Endothelial cell of umbilical vein (primary cell): ENCODE data around the gene FAM3D. TPM values are rescaled to one million over a fixed set of nuclear protein-coding genes. Genes with fewer than 3 reads are reported as not detected.
"Not testable (repeated sequence)": the region's sequence is repeated elsewhere in the genome, so short reads cannot be mapped to it uniquely, and the experiment has no call there.

Experiments
- BruUV-seq: library from RNA; stranded (reverse); fragments of 400-500 nt; replicated peaks from 2 replicates; lab custom pipeline; 2021; lab: Mats Ljungman, UMichigan
- CTCF ChIA-PET: fragments of 300-600, 350-600 bp; sonication (Branson Sonifier 250); formaldehyde crosslinking; loops from one replicate; lab custom pipeline; 2021; ENCODE audit warnings: antibody characterized with exemption, inconsistent platforms; lab: Charles Lee
- POLR2A ChIA-PET: fragments of 300-600, 350-600 bp; sonication (Branson Sonifier 250); formaldehyde crosslinking; loops from one replicate; lab custom pipeline; 2021; ENCODE audit warnings: antibody characterized with exemption, inconsistent platforms; lab: Charles Lee
- DNase-seq: peaks from one replicate; pipeline ENCODE4 v3.0.0-alpha.2; 2011; ENCODE audit warnings: low read depth, low spot score
- FAIRE-seq: peaks from 2 replicates; lab custom pipeline; 2011; peaks lifted over from hg19 to GRCh38; lab: Jason Lieb, UNC
- H2AFZ ChIP-seq: 2 replicates; pipeline ENCODE4 v1.6.0; 2012; ENCODE audit warnings: low read depth, low read length, control low read depth, inconsistent platforms
- H3K27ac ChIP-seq: 2 replicates; pipeline ENCODE4 v1.5.1; 2011; ENCODE audit warnings: low read depth, mild to moderate bottlenecking, control low read depth, low read length, moderate library complexity; ENCODE audit not compliant: insufficient read depth
- H3K27me3 ChIP-seq, 2 experiments: 2 replicates each; pipeline versions ENCODE4 v1.6.0 to v1.6.1; 2011; ENCODE audit warnings: low read length in 2 of 2, mixed read lengths in 1 of 2; ENCODE audit not compliant: control insufficient read depth in 2 of 2, insufficient read depth in 2 of 2
- H3K36me3 ChIP-seq, 2 experiments: 2 replicates in 1 of 2; 3 replicates in 1 of 2; pipeline ENCODE4 v1.5.1; 2011; ENCODE audit warnings: low read length in 2 of 2, mild to moderate bottlenecking in 1 of 2, moderate library complexity in 1 of 2; ENCODE audit not compliant: control insufficient read depth in 2 of 2, insufficient read depth in 2 of 2; ENCODE audit errors: extremely low read depth in 1 of 2
- H3K4me1 ChIP-seq: 3 replicates; pipeline ENCODE4 v1.5.1; 2011; ENCODE audit warnings: mild to moderate bottlenecking, low read length; ENCODE audit not compliant: control insufficient read depth, insufficient read depth; ENCODE audit errors: extremely low read depth
- H3K4me2 ChIP-seq: 2 replicates; pipeline ENCODE4 v1.6.1; 2011; ENCODE audit warnings: low read length, control low read depth, mixed read lengths; ENCODE audit not compliant: insufficient read depth
- H3K4me3 ChIP-seq, 3 experiments: fragments of 200-600 bp in 1 of 3; sonication (generic), shearing (Covaris generic) in 1 of 3; replicated peaks in 1 of 3; 2 replicates each; pipeline ENCODE4 v1.5.1; 2011 to 2016; ENCODE audit warnings: control low read depth in 3 of 3, low read length in 3 of 3, mild to moderate bottlenecking in 2 of 3, inconsistent platforms in 1 of 3, low read depth in 1 of 3, moderate library complexity in 1 of 3; ENCODE audit not compliant: insufficient read depth in 1 of 3
- H3K79me2 ChIP-seq: 2 replicates; pipeline ENCODE4 v1.6.0; 2012; ENCODE audit warnings: low read length, inconsistent platforms; ENCODE audit not compliant: control insufficient read depth, insufficient read depth
- H3K9ac ChIP-seq: replicated peaks from 2 replicates; pipeline ENCODE3; 2011; ENCODE audit warnings: low read length, control low read depth; ENCODE audit not compliant: insufficient read depth; ENCODE audit errors: extremely low read depth
- H3K9me1 ChIP-seq: replicated peaks from 3 replicates; pipeline ENCODE4 v1.6.0; 2011; ENCODE audit warnings: mild to moderate bottlenecking, low read length; ENCODE audit not compliant: control insufficient read depth, insufficient read depth; ENCODE audit errors: extremely low read depth
- H3K9me3 ChIP-seq: replicated peaks from 2 replicates; pipeline ENCODE4 v1.5.1; 2012; ENCODE audit warnings: low read length, inconsistent platforms; ENCODE audit not compliant: control insufficient read depth, insufficient read depth
- H4K20me1 ChIP-seq: replicated peaks from 2 replicates; pipeline ENCODE3; 2011; ENCODE audit warnings: mild to moderate bottlenecking, low read length; ENCODE audit not compliant: control insufficient read depth, insufficient read depth; ENCODE audit errors: extremely low read depth
- EZH2 ChIP-seq: IDR thresholded peaks from 2 replicates; pipeline ENCODE4 v1.6.1; 2012; ENCODE audit warnings: borderline replicate concordance, low read depth, mild to moderate bottlenecking, moderate library complexity, low read length, inconsistent platforms; ENCODE audit not compliant: severe bottlenecking
- FOS ChIP-seq: IDR thresholded peaks from 2 replicates; pipeline ENCODE4 v1.6.1; 2011; ENCODE audit warnings: mild to moderate bottlenecking, low read length, moderate library complexity, borderline replicate concordance; ENCODE audit not compliant: insufficient read depth
- GATA2 ChIP-seq: IDR thresholded peaks from 2 replicates; pipeline ENCODE4 v1.7.0; 2011; ENCODE audit warnings: low read depth, mild to moderate bottlenecking, moderate library complexity, mixed read lengths, low read length; ENCODE audit not compliant: insufficient read length, insufficient read depth
- JUN ChIP-seq: IDR thresholded peaks from 2 replicates; pipeline ENCODE4 v1.6.1; 2011; ENCODE audit warnings: borderline replicate concordance, low read depth; ENCODE audit not compliant: insufficient read length, insufficient read depth
- MYC ChIP-seq: IDR thresholded peaks from one replicate; pipeline ENCODE4 v1.6.1; 2011; ENCODE audit warnings: mild to moderate bottlenecking, low read depth, low read length
- POLR2A ChIP-seq: IDR thresholded peaks from 2 replicates; pipeline ENCODE4 v1.6.1; 2012; ENCODE audit warnings: low read depth, mild to moderate bottlenecking, control low read depth, low read length
- POLR2AphosphoS5 ChIP-seq: IDR thresholded peaks from 2 replicates; pipeline ENCODE4 v1.6.1; 2012; ENCODE audit warnings: low read depth, mild to moderate bottlenecking, control low read depth, low read length, moderate library complexity; ENCODE audit not compliant: insufficient read depth
- dilution Hi-C: fragments of 300-500 bp; cut with MboI; formaldehyde crosslinking; loops from one replicate; pipeline ENCODE4 v1.15.0; 2019; ENCODE audit warnings: low sequenced_read_pairs; ENCODE audit not compliant: extremely low pct_ligation_motif_present
- intact Hi-C: fragments of 100-400 bp; cut with micrococcal nuclease; formaldehyde crosslinking; loops from one replicate; pipeline ENCODE4 v1.10.0; 2022
- polyA plus RNA-seq, 4 experiments: library from polyadenylated mRNA; depleted of rRNA in 3 of 4; stranded (reverse) in 3 of 4; unstranded in 1 of 4; fragments of >200 nt; gene quantifications; 2 replicates each; pipeline versions ENCODE4 v1.2.1 to v1.2.3, GENCODE V29; 2011 to 2012; ENCODE audit warnings: missing spikeins in 1 of 4
- total RNA-seq: library from RNA; stranded (reverse); gene quantifications from 2 replicates; pipeline ENCODE4 v1.2.3, GENCODE V29; 2021
- TF ChIP-seq, protein P1 (sequence below): IDR thresholded peaks from 2 replicates; pipeline ENCODE4 v1.6.1; 2011; ENCODE audit not compliant: insufficient read depth, insufficient read length
- TF ChIP-seq, protein P2 (sequence below), 2 donors: IDR thresholded peaks; 1 replicate in 1 of 2; 2 replicates in 1 of 2; pipeline ENCODE4 v1.5.1; 2011; ENCODE audit warnings: low read length in 2 of 2, mild to moderate bottlenecking in 2 of 2, moderate library complexity in 2 of 2, control low read depth in 1 of 2, inconsistent platforms in 1 of 2, low read depth in 1 of 2; ENCODE audit not compliant: insufficient read depth in 1 of 2; ENCODE audit errors: extremely low read depth in 1 of 2

FAM3D gene
- total and polyA plus RNA-seq, 2 donors (not counting 3 experiments of a cell fraction or from before 2014, with no cell fraction given): 0.12 TPM; not detected in 1

DNA sequence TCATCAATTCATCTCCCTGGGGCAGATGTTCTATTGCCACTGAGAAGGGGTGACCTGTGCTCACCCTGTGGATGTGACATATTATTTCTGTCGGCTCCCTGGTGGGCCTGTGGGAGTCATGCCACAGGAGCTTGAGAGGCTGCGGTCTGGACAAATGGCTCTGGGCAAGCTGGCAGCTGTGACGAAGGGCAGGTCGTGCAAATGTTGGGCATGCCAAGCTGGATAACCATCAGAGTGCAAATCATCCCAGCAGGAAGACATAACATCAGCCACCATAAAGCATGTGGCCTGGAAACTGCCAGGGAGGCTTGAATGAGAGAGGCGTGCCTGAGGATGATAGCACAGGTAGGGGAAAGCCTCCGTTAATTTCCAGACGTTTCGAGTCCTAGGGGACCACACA is 45.3 kb upstream of the FAM3D start:
- POLR2A ChIA-PET: no interaction called here
- Histone ChIP-seq H3K4me2 (no peak overlapping the region), H3K9me3 (no peaks in the 10 kb centered on the region), H3K27me3 (no peaks in the 10 kb centered on the region), H2AFZ (no peak overlapping the region), H3K27ac (no peak overlapping the region), H3K9ac (no peak overlapping the region), H3K79me2 (no peaks in the 10 kb centered on the region), H4K20me1 (no peaks in the 10 kb centered on the region), H3K4me3 (no peak overlapping the region), H3K9me1 (no peaks in the 10 kb centered on the region), H3K4me1 (no peaks in the 10 kb centered on the region), H3K36me3 (no peaks in the 10 kb centered on the region)
- CTCF ChIA-PET: no interaction called here
- TF ChIP-seq, protein P1, sequence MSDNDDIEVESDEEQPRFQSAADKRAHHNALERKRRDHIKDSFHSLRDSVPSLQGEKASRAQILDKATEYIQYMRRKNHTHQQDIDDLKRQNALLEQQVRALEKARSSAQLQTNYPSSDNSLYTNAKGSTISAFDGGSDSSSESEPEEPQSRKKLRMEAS: no peak
- TF ChIP-seq GATA2: no peak
- TF ChIP-seq FOS: no peak
- TF ChIP-seq, protein P2, sequence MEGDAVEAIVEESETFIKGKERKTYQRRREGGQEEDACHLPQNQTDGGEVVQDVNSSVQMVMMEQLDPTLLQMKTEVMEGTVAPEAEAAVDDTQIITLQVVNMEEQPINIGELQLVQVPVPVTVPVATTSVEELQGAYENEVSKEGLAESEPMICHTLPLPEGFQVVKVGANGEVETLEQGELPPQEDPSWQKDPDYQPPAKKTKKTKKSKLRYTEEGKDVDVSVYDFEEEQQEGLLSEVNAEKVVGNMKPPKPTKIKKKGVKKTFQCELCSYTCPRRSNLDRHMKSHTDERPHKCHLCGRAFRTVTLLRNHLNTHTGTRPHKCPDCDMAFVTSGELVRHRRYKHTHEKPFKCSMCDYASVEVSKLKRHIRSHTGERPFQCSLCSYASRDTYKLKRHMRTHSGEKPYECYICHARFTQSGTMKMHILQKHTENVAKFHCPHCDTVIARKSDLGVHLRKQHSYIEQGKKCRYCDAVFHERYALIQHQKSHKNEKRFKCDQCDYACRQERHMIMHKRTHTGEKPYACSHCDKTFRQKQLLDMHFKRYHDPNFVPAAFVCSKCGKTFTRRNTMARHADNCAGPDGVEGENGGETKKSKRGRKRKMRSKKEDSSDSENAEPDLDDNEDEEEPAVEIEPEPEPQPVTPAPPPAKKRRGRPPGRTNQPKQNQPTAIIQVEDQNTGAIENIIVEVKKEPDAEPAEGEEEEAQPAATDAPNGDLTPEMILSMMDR (IDR thresholded peaks at IDR 0.05; ENCODE audit: extremely low read depth in 1 of 2, insufficient read depth in 1 of 2, low read depth in 1 of 2, low read length in 2 of 2): no peak
- no peak for TF ChIP-seq EZH2
- no peak for TF ChIP-seq JUN
- TF ChIP-seq MYC: no peak
- no peak for TF ChIP-seq POLR2A
- no peak for TF ChIP-seq POLR2AphosphoS5
- no peak for FAIRE-seq
- no peak for DNase-seq
- no TSS peak for BruUV-seq
- dilution Hi-C loops (no loop called here), intact Hi-C loops (no loop called here)

DNA sequence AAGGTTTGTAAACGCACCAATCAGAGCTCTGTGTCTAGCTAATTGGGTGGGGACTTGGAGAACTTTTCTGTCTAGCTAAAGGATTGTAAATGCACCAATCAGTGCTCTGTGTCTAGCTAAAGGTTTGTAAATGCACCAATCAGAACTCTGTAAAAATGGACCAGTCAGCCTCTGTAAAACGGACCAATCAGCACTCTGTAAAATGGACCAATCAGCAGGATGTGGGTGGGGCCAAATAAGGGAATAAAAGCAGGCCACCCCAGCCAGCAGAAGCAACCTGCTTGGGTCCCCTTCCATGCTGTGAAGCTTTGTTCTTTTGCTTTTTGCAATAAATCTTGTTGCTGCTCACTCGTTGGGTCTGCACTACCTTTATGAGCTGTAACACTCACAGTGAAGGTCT is 42.4 kb upstream of the FAM3D start:
- H4K20me1 ChIP-seq, H3K4me3 ChIP-seq, intact Hi-C loops, H3K27me3 ChIP-seq, H2AFZ ChIP-seq, H3K9ac ChIP-seq, H3K27ac ChIP-seq, H3K4me2 ChIP-seq, DNase-seq, FAIRE-seq, H3K36me3 ChIP-seq, dilution Hi-C loops, H3K79me2 ChIP-seq, POLR2A ChIA-PET, H3K9me1 ChIP-seq, H3K4me1 ChIP-seq, H3K9me3 ChIP-seq, BruUV-seq: not testable (repeated sequence)
- CTCF ChIA-PET: interaction anchor here (1.4 kb wide), 1 partner anchor 79 kb away, joined by 3 read pairs; no protein-coding TSS in a partner anchor
